HG02943 (cell line): ENCODE data around the gene CX3CL1.
"Not testable (repeated sequence)": the region's sequence is repeated elsewhere in the genome, so short reads cannot be mapped to it uniquely, and the experiment has no call there.

ENCODE experiments used
- ATAC-seq: cut with Tn5 transposase; IDR thresholded peaks from one replicate; pipeline ENCODE4 v1.9.1; 2021; ENCODE audit warnings: mild to moderate bottlenecking, low read depth, moderate library complexity; ENCODE audit not compliant: unreplicated experiment

The CX3CL1 gene

GRCh38 chr16:57372372-57373116, at the start of gene CX3CL1:
Gene CX3CL1, plus strand, starts transcription at chr16:57372490. Its CDS starts 79 bp downstream, at chr16:57372569.
- no peak for ATAC-seq

GRCh38 chr16:57324749-57325148, 47.5 kb upstream of the CX3CL1 start:
- ATAC-seq = no peak

GRCh38 chr16:57325458-57325857, 46.8 kb upstream of the CX3CL1 start:
- no peak for ATAC-seq

- ATAC-seq = no peak
Observed at GRCh38 chr16:57329718-57330327, 42.5 kb upstream of the CX3CL1 start.

- ATAC-seq = no peak
Observed at GRCh38 chr16:57331355-57331754, 40.9 kb upstream of the CX3CL1 start.

GRCh38 chr16:57333402-57333801, 38.9 kb upstream of the CX3CL1 start:
- ATAC-seq = no peak

- ATAC-seq = no peak
Observed at GRCh38 chr16:57335366-57335765, 36.9 kb upstream of the CX3CL1 start.

GRCh38 chr16:57341062-57341440, 31.2 kb upstream of the CX3CL1 start:
- no peak for ATAC-seq

GRCh38 chr16:57341441-57342303, 30.6 kb upstream of the CX3CL1 start:
- no peak for ATAC-seq

- ATAC-seq = not testable (repeated sequence)
Observed at GRCh38 chr16:57342606-57343005, 29.7 kb upstream of the CX3CL1 start.

GRCh38 chr16:57343221-57343620, 29.1 kb upstream of the CX3CL1 start:
- no peak for ATAC-seq

GRCh38 chr16:57344094-57344493, 28.2 kb upstream of the CX3CL1 start:
- ATAC-seq = not testable (repeated sequence)

- ATAC-seq = no peak
Observed at GRCh38 chr16:57345021-57345420, 27.3 kb upstream of the CX3CL1 start.

GRCh38 chr16:57345666-57346204, 26.6 kb upstream of the CX3CL1 start:
- no peak for ATAC-seq

- ATAC-seq = no peak
Observed at GRCh38 chr16:57347858-57348257, 24.4 kb upstream of the CX3CL1 start.

GRCh38 chr16:57348327-57348726, 24.0 kb upstream of the CX3CL1 start:
- no peak for ATAC-seq

- ATAC-seq = no peak
Observed at GRCh38 chr16:57349212-57350031, 22.9 kb upstream of the CX3CL1 start.

GRCh38 chr16:57352636-57353047, 19.6 kb upstream of the CX3CL1 start:
- no peak for ATAC-seq

- ATAC-seq = no peak
Observed at GRCh38 chr16:57354311-57354710, 18.0 kb upstream of the CX3CL1 start.

- no peak for ATAC-seq
Observed at GRCh38 chr16:57355898-57356414, 16.3 kb upstream of the CX3CL1 start.
